ENCODE results near the gene KIAA1671. TPM values are rescaled to one million over a fixed set of nuclear protein-coding genes. Genes with fewer than 3 reads are reported as not detected.

Gene KIAA1671
- polyA plus RNA-seq, 1 of the 3 experiments (the other 2 are of a cell fraction), result 7.4 TPM

GRCh38 chr22:25125693-25126357 is 173.3 kb downstream of the KIAA1671 start:
- Histone ChIP-seq H4K20me1 (ENCODE audit: insufficient read depth) (peaks cover 18% of the 10 kb centered on the region; the same call in 1 of the 2 replicates), H3F3A (replicated peaks; ENCODE audit: insufficient read depth) (no peaks in the 10 kb centered on the region), H3K27me3 (ENCODE audit: insufficient read depth) (no peaks in the 10 kb centered on the region), H3K27ac (ENCODE audit: low read depth in 2 of 2, low read length in 1 of 2) (no peak overlapping the region), H3K36me3 (replicated peaks in 1 of 2; ENCODE audit: control insufficient read depth in 1 of 2, insufficient read depth in 2 of 2, low read length in 1 of 2) (no peaks in the 10 kb centered on the region), H3K9ac (no peak overlapping the region), H2AFZ (ENCODE audit: low read depth) (no peak overlapping the region), H3K4me1 (ENCODE audit: control insufficient read depth in 1 of 2, insufficient read depth in 2 of 2, low read depth in 1 of 2, low read length in 1 of 2) (no peaks in the 10 kb centered on the region), H3K4me2 (no peak overlapping the region), H3K9me2 (no peaks in the 10 kb centered on the region), H3K9me3 (no peaks in the 10 kb centered on the region), H3K79me2 (ENCODE audit: insufficient read depth) (no peaks in the 10 kb centered on the region), H3K4me3 (ENCODE audit: low read depth in 2 of 2, low read length in 1 of 2) (no peak overlapping the region)
- ChIA-PET POLR2A (no interaction called here), CTCF (interaction anchor here (1.0 to 2.6 kb wide), 2 partner anchors 14 to 15 kb away, joined by 3 to 12 read pairs; no protein-coding TSS in a partner anchor)
- no peak for TF ChIP-seq CHD2 (IDR thresholded peaks at IDR 0.05; ENCODE audit: low read length, partially characterized antibody)
- WGBS (ENCODE audit: low lambda C conversion rate), result 91% methylated on average over 9 of the region's 9 CpGs
- no peak for DNase-seq

GRCh38 chr22:25126510-25126909 is 174.0 kb downstream of the KIAA1671 start:
- no peaks in the 10 kb centered on the region for H3K79me2 ChIP-seq (ENCODE audit: insufficient read depth)
- H3K27ac ChIP-seq (ENCODE audit: low read depth in 2 of 2, low read length in 1 of 2), result no peak overlapping the region
- ChIA-PET POLR2A (interaction anchor here (0.6 kb wide), 1 partner anchor 21 kb away, joined by 3 read pairs; no protein-coding TSS in a partner anchor), CTCF (interaction anchor here (0.9 to 2.6 kb wide), 3 partner anchors 14 to 76 kb away, joined by 3 to 12 read pairs (median 4); no protein-coding TSS in a partner anchor)
- H2AFZ ChIP-seq (ENCODE audit: low read depth), result no peak overlapping the region
- no peaks in the 10 kb centered on the region for H3F3A ChIP-seq (replicated peaks; ENCODE audit: insufficient read depth)
- H3K4me1 ChIP-seq (ENCODE audit: control insufficient read depth in 1 of 2, insufficient read depth in 2 of 2, low read depth in 1 of 2, low read length in 1 of 2), result no peaks in the 10 kb centered on the region; a peak in 1 of 4 replicates
- no peaks in the 10 kb centered on the region for H3K27me3 ChIP-seq (ENCODE audit: insufficient read depth)
- DNase-seq, result no peak
- no peaks in the 10 kb centered on the region for H3K9me3 ChIP-seq
- H3K4me3 ChIP-seq (ENCODE audit: low read depth in 2 of 2, low read length in 1 of 2), result no peak overlapping the region
- H3K9me2 ChIP-seq, result no peaks in the 10 kb centered on the region
- no peak overlapping the region for H3K4me2 ChIP-seq
- no peaks in the 10 kb centered on the region for H3K36me3 ChIP-seq (replicated peaks in 1 of 2; ENCODE audit: control insufficient read depth in 1 of 2, insufficient read depth in 2 of 2, low read length in 1 of 2)
- H4K20me1 ChIP-seq (ENCODE audit: insufficient read depth), result peaks cover 18% of the 10 kb centered on the region; the same call in 1 of the 2 replicates
- 71% methylated on average over 1 of the region's 1 CpG for WGBS (ENCODE audit: low lambda C conversion rate)
- no peak for TF ChIP-seq RAD21 (IDR thresholded peaks at IDR 0.05; ENCODE audit: low read length)
- TF ChIP-seq CTCF (IDR thresholded peaks at IDR 0.05), result no peak
- H3K9ac ChIP-seq, result no peak overlapping the region

GRCh38 chr22:25127318-25127717 is 174.8 kb downstream of the KIAA1671 start:
- Histone ChIP-seq H3K27ac (ENCODE audit: low read depth in 2 of 2, low read length in 1 of 2) (no peak overlapping the region), H4K20me1 (ENCODE audit: insufficient read depth) (peaks cover 18% of the 10 kb centered on the region; the same call in 1 of the 2 replicates), H3K4me1 (ENCODE audit: control insufficient read depth in 1 of 2, insufficient read depth in 2 of 2, low read depth in 1 of 2, low read length in 1 of 2) (no peaks in the 10 kb centered on the region; a peak in 1 of 4 replicates), H3K79me2 (ENCODE audit: insufficient read depth) (no peaks in the 10 kb centered on the region), H3F3A (replicated peaks; ENCODE audit: insufficient read depth) (no peaks in the 10 kb centered on the region), H3K9ac (no peak overlapping the region), H3K9me2 (no peaks in the 10 kb centered on the region), H3K4me3 (ENCODE audit: low read depth in 2 of 2, low read length in 1 of 2) (no peak overlapping the region), H2AFZ (ENCODE audit: low read depth) (no peak overlapping the region), H3K36me3 (replicated peaks in 1 of 2; ENCODE audit: control insufficient read depth in 1 of 2, insufficient read depth in 2 of 2, low read length in 1 of 2) (no peaks in the 10 kb centered on the region), H3K4me2 (no peak overlapping the region), H3K27me3 (ENCODE audit: insufficient read depth) (no peaks in the 10 kb centered on the region), H3K9me3 (no peaks in the 10 kb centered on the region)
- POLR2A ChIA-PET, result no interaction called here
- WGBS (ENCODE audit: low lambda C conversion rate), result 90% methylated on average over 6 of the region's 6 CpGs
- TF ChIP-seq CTCF (IDR thresholded peaks at IDR 0.05), result no peak
- no peak for TF ChIP-seq TAF1 (IDR thresholded peaks at IDR 0.05; ENCODE audit: borderline replicate concordance, low read depth, low read length)
- no peak for TF ChIP-seq EP300 (IDR thresholded peaks at IDR 0.05; ENCODE audit: borderline replicate concordance in 1 of 2, low read depth in 1 of 2, low read length in 1 of 2)
- no peak for TF ChIP-seq RFX5 (IDR thresholded peaks at IDR 0.05; ENCODE audit: low read length)
- TF ChIP-seq ELF1 (IDR thresholded peaks at IDR 0.05), result no peak
- no peak for TF ChIP-seq GABPA (IDR thresholded peaks at IDR 0.05; ENCODE audit: low read depth)
- CTCF ChIA-PET, result interaction anchor here (0.9 to 2.6 kb wide), 2 partner anchors 16 to 75 kb away, joined by 4 to 12 read pairs; no protein-coding TSS in a partner anchor
- DNase-seq, result no peak
